Body of pancreas (tissue), 4 donors: Measurements from ENCODE around the gene MECR.

Experiments used
- POLR2A ChIP-seq, 3 donors: fragments of 450-650 bp; IDR thresholded peaks; one replicate each; pipeline ENCODE4 v1.6.1; 2016; ENCODE audit warnings: antibody characterized with exemption in 3 of 3, mild to moderate bottlenecking in 2 of 3
- TF ChIP-seq, protein P1 (sequence below), 7 experiments: fragments of 450-650 bp in 4 of 7; fragments of 200-600 bp in 3 of 7; sonication (generic) in 3 of 7; IDR thresholded peaks; one replicate each; pipeline ENCODE4 v1.5.1; 2016 to 2019; ENCODE audit warnings: antibody characterized with exemption in 7 of 7

- TF ChIP-seq POLR2A (IDR thresholded peaks at IDR 0.05), result no peak
- TF ChIP-seq, protein P1, sequence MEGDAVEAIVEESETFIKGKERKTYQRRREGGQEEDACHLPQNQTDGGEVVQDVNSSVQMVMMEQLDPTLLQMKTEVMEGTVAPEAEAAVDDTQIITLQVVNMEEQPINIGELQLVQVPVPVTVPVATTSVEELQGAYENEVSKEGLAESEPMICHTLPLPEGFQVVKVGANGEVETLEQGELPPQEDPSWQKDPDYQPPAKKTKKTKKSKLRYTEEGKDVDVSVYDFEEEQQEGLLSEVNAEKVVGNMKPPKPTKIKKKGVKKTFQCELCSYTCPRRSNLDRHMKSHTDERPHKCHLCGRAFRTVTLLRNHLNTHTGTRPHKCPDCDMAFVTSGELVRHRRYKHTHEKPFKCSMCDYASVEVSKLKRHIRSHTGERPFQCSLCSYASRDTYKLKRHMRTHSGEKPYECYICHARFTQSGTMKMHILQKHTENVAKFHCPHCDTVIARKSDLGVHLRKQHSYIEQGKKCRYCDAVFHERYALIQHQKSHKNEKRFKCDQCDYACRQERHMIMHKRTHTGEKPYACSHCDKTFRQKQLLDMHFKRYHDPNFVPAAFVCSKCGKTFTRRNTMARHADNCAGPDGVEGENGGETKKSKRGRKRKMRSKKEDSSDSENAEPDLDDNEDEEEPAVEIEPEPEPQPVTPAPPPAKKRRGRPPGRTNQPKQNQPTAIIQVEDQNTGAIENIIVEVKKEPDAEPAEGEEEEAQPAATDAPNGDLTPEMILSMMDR (IDR thresholded peaks at IDR 0.05), result no peak
Observed at GRCh38 chr1:29279951-29280391, 49.2 kb upstream of the MECR start.
